GM19463 (cell line): ENCODE results near the gene DGKZ.
A peak's percentile ranks its signal among the peaks of the same experiment; 100 is the strongest.

ENCODE experiments used
- ATAC-seq: cut with Tn5 transposase; IDR thresholded peaks from one replicate; pipeline ENCODE4 v1.9.1; 2021; ENCODE audit warnings: mild to moderate bottlenecking, moderate library complexity; ENCODE audit not compliant: unreplicated experiment

The DGKZ gene

DNA sequence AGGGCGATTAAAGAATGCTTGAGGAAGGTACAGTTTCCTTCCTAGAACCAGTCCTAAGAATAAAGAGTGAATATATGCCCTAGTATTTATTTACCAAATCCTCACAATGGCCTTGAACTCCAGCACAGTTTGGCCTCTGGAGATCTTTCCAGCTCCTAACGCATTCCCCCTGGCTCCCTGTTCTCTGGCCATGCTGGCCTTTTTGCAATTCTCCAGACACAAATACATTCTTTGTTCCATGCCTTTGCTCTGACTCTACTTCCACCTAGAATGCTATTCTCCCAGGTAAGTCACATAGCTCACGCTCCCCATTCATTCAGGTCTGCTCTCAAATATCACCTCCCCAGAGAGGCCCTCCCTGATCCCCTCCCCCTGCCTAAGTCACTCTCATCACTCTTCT, 3.7 kb upstream of the DGKZ start:
- ATAC-seq, result no peak

- no peak for ATAC-seq
Observed at GRCh38 chr11:46345131-46345597, 2.1 kb upstream of the DGKZ start.

- no peak for ATAC-seq
Observed at GRCh38 chr11:46345881-46346484, 1.3 kb upstream of the DGKZ start.

- ATAC-seq, result no peak
Observed at GRCh38 chr11:46347637-46348311, 511 bp downstream of the DGKZ start.

DNA sequence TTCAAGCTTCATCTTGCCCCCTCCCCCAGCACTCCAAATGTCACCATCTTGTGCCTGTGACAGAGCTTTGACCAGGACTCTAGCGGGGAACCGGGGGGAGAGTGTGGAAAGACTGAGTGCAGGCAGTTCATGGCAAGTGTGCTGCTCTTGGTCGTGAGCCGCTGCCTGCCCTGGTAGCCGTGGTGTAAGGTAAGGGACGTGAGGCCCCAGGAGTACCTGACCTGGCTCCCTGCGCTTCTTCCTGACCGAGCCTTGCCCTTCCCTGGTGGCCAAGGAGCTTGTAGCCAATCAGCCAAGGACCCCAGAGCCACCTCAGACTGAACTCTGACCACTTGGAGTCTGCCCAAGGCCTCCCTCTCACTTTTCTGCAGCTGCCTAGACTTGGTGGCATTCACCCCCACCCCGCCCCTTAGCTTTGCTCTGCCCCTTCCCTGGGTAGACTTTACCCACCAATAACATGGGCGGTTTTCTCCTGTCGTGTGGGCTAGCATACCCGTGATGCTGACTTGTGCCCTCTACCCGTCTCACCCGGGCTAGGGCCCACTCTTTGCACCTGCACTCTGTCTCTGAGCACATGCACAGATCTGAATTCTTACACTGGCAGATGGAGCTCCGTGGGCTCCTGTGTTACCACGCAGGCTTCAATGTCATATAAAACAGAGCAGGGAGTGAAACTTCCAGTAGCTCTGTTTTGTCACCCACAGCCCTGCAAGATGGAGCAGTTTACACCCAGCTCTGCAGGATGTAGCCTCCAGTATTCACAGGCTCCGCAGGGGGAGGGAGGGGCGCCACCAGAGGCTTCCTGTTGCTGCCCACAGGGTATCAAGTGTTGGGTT, 1.5 kb downstream of the DGKZ start:
- peak; percentile 29 for ATAC-seq

DNA sequence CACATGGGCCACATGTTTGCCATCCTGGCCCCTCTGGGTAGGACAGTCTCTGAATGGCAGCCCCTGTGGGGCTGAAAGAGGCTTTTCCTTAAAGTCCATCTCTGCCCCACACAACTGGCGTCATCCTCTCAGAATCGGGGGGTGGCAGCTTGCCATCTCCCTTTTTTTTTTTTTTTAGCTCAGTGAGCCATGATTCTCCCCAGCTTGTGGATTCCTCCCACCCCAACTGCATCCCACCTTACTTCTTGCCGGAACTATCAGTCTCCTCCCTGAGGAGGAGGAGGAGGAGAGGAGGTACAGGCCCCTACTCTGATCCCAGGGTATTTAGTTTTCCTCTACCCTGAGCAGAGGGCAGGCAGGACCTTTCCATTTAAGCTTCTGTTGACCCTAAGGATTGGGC, 3.4 kb downstream of the DGKZ start:
- ATAC-seq, result no peak

DNA sequence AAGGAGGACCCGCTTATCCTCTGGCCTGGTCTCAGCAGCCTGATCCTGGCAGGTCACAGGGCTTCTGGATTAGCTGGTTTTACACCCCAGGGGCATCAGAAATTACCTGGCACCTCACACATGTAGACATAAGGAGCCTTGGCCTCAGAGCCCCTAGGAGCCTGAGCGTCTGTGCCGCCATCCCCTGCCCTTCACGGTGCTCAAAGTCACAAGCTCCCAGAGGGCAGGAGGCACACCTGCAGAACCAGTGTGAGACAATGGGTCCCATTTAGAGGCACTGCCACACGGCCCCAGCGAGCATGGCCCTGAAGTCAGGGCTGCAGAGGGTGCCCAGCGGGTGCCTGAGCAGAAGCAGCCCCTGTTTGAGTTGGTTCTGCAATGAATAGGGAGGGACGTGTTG, 3.9 kb downstream of the DGKZ start:
- ATAC-seq, result no peak

DNA sequence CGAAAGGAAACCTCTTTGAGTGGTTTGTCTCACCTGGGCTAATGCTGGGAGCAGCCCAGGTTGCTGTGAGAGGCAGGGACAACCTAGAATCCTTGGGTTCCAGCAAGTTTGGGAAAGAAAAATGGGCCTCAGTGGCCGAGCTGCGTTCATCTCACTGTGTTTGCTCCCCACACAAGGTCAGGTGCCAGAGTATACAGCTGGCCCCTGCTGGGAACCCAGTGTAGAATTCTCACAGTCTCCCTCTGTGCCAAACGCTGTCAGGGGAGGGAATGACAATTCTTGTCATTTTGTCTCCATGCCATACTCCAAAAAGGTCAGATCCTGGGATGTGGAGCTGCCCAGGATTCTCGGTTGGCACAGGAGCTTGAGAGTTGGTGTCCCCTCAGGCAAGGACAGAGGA, 4.3 kb downstream of the DGKZ start:
- no peak for ATAC-seq

GRCh38 chr11:46352063-46352841, 5.0 kb downstream of the DGKZ start:
- ATAC-seq, result no peak

DNA sequence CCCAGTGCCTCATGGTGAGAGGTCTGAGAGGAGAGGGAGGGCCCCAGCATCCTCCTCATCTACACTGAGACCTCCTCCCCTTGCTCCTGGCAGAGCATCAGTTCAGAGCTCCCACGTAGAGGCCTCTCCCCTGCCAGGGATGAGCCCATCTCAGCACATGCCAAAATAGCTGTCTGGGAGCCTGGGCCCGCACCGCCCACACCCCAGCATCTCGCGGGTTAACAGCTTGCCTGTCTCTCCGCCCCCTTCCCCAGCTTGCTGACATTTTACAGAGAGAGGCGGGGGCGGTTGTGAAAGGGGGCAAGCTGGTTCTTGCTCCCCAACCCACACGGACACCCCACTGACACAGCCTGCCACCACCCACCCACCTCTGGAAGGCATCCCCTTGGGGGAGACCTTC, 6.4 kb downstream of the DGKZ start:
- no peak for ATAC-seq

DNA sequence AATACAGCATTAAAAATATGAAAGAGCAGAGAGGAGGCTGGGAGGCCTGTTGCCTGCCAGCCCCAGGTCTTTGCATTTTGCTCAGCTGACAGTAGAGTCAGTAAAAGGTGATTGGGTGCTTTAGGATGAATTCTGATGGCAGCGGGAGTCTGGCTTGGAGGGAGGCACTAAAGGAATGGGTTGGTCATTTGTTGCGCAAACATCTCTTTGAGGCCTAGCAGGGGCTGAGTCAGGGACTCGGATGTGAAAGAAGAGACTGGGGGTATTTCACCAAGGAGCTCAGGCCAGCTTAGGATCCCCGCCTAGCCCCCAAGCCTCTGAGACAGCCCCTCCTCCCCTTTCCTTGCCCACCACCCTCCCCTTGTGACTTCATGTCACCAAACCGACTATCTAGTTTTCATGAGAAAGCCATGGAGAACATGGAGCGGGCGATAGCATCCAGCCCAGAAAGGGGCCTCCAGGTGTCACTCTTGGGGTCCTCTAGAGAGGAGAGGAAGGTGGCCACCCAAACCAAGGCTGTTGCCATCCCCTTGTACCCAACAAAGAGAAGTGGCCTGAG, 9.7 kb downstream of the DGKZ start:
- no peak for ATAC-seq

- ATAC-seq, result no peak
Observed at GRCh38 chr11:46357483-46357936, 10.2 kb downstream of the DGKZ start.

GRCh38 chr11:46359953-46360352, 12.7 kb downstream of the DGKZ start:
- ATAC-seq, result no peak

- peak; percentile 17 for ATAC-seq
Observed at GRCh38 chr11:46360878-46361277, 13.6 kb downstream of the DGKZ start.

- peak; percentile 95 for ATAC-seq
Observed at GRCh38 chr11:46361283-46362155, 14.3 kb downstream of the DGKZ start.

GRCh38 chr11:46362156-46363030, 15.1 kb downstream of the DGKZ start:
- no peak for ATAC-seq

GRCh38 chr11:46363031-46363407, 15.8 kb downstream of the DGKZ start:
- no peak for ATAC-seq

- no peak for ATAC-seq
Observed at GRCh38 chr11:46363455-46364005, 16.3 kb downstream of the DGKZ start.

DNA sequence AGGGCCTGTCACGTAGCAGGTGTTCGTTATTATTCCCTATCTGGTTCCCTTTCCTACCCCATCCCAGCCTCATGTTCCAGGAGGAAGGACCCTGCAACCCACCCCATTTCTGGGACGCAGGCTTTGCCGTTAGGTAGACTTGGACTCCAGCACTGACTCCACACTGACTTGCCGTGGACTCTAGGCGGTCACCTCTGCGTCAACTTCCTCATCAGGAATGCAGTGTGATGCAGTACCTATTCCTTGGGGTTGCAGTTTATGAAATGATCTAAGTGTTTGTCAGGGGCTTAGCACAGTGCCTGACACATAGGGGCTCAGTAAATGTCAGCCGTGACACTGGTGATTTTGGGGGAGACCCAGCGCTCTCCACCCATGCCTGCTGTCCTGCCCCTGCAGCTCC, 16.8 kb downstream of the DGKZ start:
- ATAC-seq, result no peak
